ENCODE measurements around the gene ZBTB7C. TPM values are rescaled to one million over a fixed set of nuclear protein-coding genes. Genes with fewer than 3 reads are reported as not detected.

The ZBTB7C gene
- polyA plus RNA-seq, 1 of the 3 experiments (the other 2 are of a cell fraction), result 0.05 TPM

GRCh38 chr18:48363175-48363574 lies 46.0 kb downstream of the ZBTB7C start:
- Histone ChIP-seq H3F3A (replicated peaks; ENCODE audit: insufficient read depth) (no peaks in the 10 kb centered on the region), H3K9me3 (no peaks in the 10 kb centered on the region)
- CTCF ChIA-PET, result interaction anchor here (1.4 kb wide), 2 partner anchors 48 to 78 kb away, joined by 3 to 4 read pairs; no protein-coding TSS in a partner anchor

GRCh38 chr18:48361801-48362200 lies 47.4 kb downstream of the ZBTB7C start:
- H3F3A ChIP-seq (replicated peaks; ENCODE audit: insufficient read depth), result no peaks in the 10 kb centered on the region
- 0 out of 2 replicates have a peak, but pooled peaks cover 15% of the 10 kb centered on the region for H3K27me3 ChIP-seq (ENCODE audit: insufficient read depth)
- H2AFZ ChIP-seq (ENCODE audit: low read depth), result no peak overlapping the region
- ChIA-PET POLR2A (interaction anchor here (0.7 kb wide), 1 partner anchor 226 kb away, joined by 4 read pairs; no protein-coding TSS in a partner anchor), CTCF (interaction anchor here (0.8 to 1.7 kb wide), 3 partner anchors 13 to 131 kb away, joined by 3 to 4 read pairs (median 4); no protein-coding TSS in a partner anchor)
- H3K9ac ChIP-seq, result no peak overlapping the region
- no peak overlapping the region for H3K27ac ChIP-seq (ENCODE audit: low read depth in 2 of 2, low read length in 1 of 2)
- 21% methylated on average over 3 of the region's 4 CpGs for WGBS (ENCODE audit: low lambda C conversion rate)
- no peaks in the 10 kb centered on the region for H4K20me1 ChIP-seq (ENCODE audit: insufficient read depth)
- no peaks in the 10 kb centered on the region for H3K9me3 ChIP-seq
- H3K79me2 ChIP-seq (ENCODE audit: insufficient read depth), result no peaks in the 10 kb centered on the region
- H3K4me2 ChIP-seq, result no peak overlapping the region
- peaks cover 0 to 16% of the 10 kb centered on the region in 2 experiments; a peak in 1 of 4 replicates for H3K4me1 ChIP-seq (ENCODE audit: control insufficient read depth in 1 of 2, insufficient read depth in 2 of 2, low read depth in 1 of 2, low read length in 1 of 2)
- no peaks in the 10 kb centered on the region for H3K36me3 ChIP-seq (replicated peaks in 1 of 2; ENCODE audit: control insufficient read depth in 1 of 2, insufficient read depth in 2 of 2, low read length in 1 of 2)
- TF ChIP-seq GATA2 (CRISPR knock-in tag; IDR thresholded peaks at IDR 0.05) (no peak), RAD21 (IDR thresholded peaks at IDR 0.05; ENCODE audit: low read length) (no peak), FOXM1 (IDR thresholded peaks at IDR 0.05; ENCODE audit: low read depth) (no peak), MEF2A (IDR thresholded peaks at IDR 0.05; ENCODE audit: borderline replicate concordance, low read depth) (no peak), NFIC (IDR thresholded peaks at IDR 0.05; ENCODE audit: borderline replicate concordance) (no peak), TEAD4 (IDR thresholded peaks at IDR 0.05; ENCODE audit: borderline replicate concordance, insufficient read depth) (no peak), CHD2 (IDR thresholded peaks at IDR 0.05; ENCODE audit: low read length, partially characterized antibody) (no peak), EP300 (IDR thresholded peaks at IDR 0.05; ENCODE audit: borderline replicate concordance in 1 of 2, low read depth in 1 of 2, low read length in 1 of 2) (no peak), ZBTB33 (IDR thresholded peaks at IDR 0.05; ENCODE audit: borderline replicate concordance, low read depth) (no peak), TCF12 (IDR thresholded peaks at IDR 0.05) (no peak), JUND (IDR thresholded peaks at IDR 0.05) (no peak)
- H3K9me2 ChIP-seq, result no peaks in the 10 kb centered on the region
- H3K4me3 ChIP-seq (ENCODE audit: low read depth in 2 of 2, low read length in 1 of 2), result no peak overlapping the region
- DNase-seq, result no peak

More at GRCh38 chr18:48363175-48363574, 46.0 kb downstream of the ZBTB7C start:
- TF ChIP-seq RFX5 (IDR thresholded peaks at IDR 0.05; ENCODE audit: low read length) (no peak), RCOR1 (IDR thresholded peaks at IDR 0.05; ENCODE audit: low read length) (no peak), MEF2A (IDR thresholded peaks at IDR 0.05; ENCODE audit: borderline replicate concordance, low read depth) (no peak), JUND (IDR thresholded peaks at IDR 0.05) (no peak), MXI1 (IDR thresholded peaks at IDR 0.05; ENCODE audit: low read depth, low read length) (no peak), GATA2 (CRISPR knock-in tag; IDR thresholded peaks at IDR 0.05) (no peak), EZH2phosphoT487 (IDR thresholded peaks at IDR 0.05; ENCODE audit: borderline replicate concordance, low read depth) (no peak), NRF1 (IDR thresholded peaks at IDR 0.05; ENCODE audit: low read depth, low read length) (no peak), CHD2 (IDR thresholded peaks at IDR 0.05; ENCODE audit: low read length, partially characterized antibody) (no peak), CTCF (IDR thresholded peaks at IDR 0.05) (no peak), GABPA (IDR thresholded peaks at IDR 0.05; ENCODE audit: low read depth) (no peak)
- TF ChIP-seq, protein P1, sequence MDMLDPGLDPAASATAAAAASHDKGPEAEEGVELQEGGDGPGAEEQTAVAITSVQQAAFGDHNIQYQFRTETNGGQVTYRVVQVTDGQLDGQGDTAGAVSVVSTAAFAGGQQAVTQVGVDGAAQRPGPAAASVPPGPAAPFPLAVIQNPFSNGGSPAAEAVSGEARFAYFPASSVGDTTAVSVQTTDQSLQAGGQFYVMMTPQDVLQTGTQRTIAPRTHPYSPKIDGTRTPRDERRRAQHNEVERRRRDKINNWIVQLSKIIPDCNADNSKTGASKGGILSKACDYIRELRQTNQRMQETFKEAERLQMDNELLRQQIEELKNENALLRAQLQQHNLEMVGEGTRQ (IDR thresholded peaks at IDR 0.05; ENCODE audit: borderline replicate concordance, low read depth, low read length), result no peak
- Histone ChIP-seq H3K4me1 (ENCODE audit: control insufficient read depth in 1 of 2, insufficient read depth in 2 of 2, low read depth in 1 of 2, low read length in 1 of 2) (peaks cover 0 to 9% of the 10 kb centered on the region in 2 experiments; a peak in 1 of 4 replicates), H3K27ac (ENCODE audit: low read depth in 2 of 2, low read length in 1 of 2) (no peak overlapping the region), H3K4me3 (ENCODE audit: low read depth in 2 of 2, low read length in 1 of 2) (no peak overlapping the region), H3K4me2 (no peak overlapping the region), H3K9me2 (no peaks in the 10 kb centered on the region), H3K36me3 (replicated peaks in 1 of 2; ENCODE audit: control insufficient read depth in 1 of 2, insufficient read depth in 2 of 2, low read length in 1 of 2) (no peaks in the 10 kb centered on the region), H3K9ac (no peak overlapping the region), H3K27me3 (ENCODE audit: insufficient read depth) (0 out of 2 replicates have a peak, but pooled peaks cover 15% of the 10 kb centered on the region), H2AFZ (ENCODE audit: low read depth) (no peak overlapping the region), H4K20me1 (ENCODE audit: insufficient read depth) (no peaks in the 10 kb centered on the region), H3K79me2 (ENCODE audit: insufficient read depth) (no peaks in the 10 kb centered on the region)
- no peak for DNase-seq
- POLR2A ChIA-PET, result no interaction called here
- 58% methylated on average over 3 of the region's 3 CpGs for WGBS (ENCODE audit: low lambda C conversion rate)

All from SK-N-SH (cell line).